Osteocyte (in vitro differentiated cells): ENCODE measurements around the gene SCN2A. TPM values are rescaled to one million over a fixed set of nuclear protein-coding genes. Genes with fewer than 3 reads are reported as not detected.

ENCODE experiments used
- DNase-seq: peaks from one replicate; pipeline ENCODE4 v3.0.0; 2021; ENCODE audit warnings: mixed read lengths; ENCODE audit not compliant: unreplicated experiment; ENCODE audit errors: extremely low spot score
- H3K27ac Mint-ChIP-seq: one replicate; pipeline ENCODE4 v1.8.0; 2021; ENCODE audit warnings: mild to moderate bottlenecking, mixed read lengths; ENCODE audit not compliant: unreplicated experiment
- H3K27me3 Mint-ChIP-seq: one replicate; pipeline ENCODE4 v1.8.0; 2021; ENCODE audit warnings: mixed read lengths; ENCODE audit not compliant: unreplicated experiment
- H3K36me3 Mint-ChIP-seq: one replicate; pipeline ENCODE4 v1.8.0; 2021; ENCODE audit warnings: mixed read lengths; ENCODE audit not compliant: unreplicated experiment
- H3K4me1 Mint-ChIP-seq: one replicate; pipeline ENCODE4 v1.8.0; 2021; ENCODE audit warnings: mixed read lengths; ENCODE audit not compliant: unreplicated experiment
- H3K4me3 Mint-ChIP-seq: one replicate; pipeline ENCODE4 v1.8.0; 2021; ENCODE audit warnings: mild to moderate bottlenecking, moderate library complexity, mixed read lengths; ENCODE audit not compliant: unreplicated experiment
- H3K9me3 Mint-ChIP-seq: one replicate; pipeline ENCODE4 v1.8.0; 2021; ENCODE audit warnings: mixed read lengths; ENCODE audit not compliant: unreplicated experiment
- total RNA-seq: library from RNA; stranded (reverse); gene quantifications from 2 replicates; pipeline ENCODE4 v1.2.1, GENCODE V29; 2021
- TF ChIP-seq, protein P1 (sequence below): fragments of 200-600 bp; sonication (generic); IDR thresholded peaks from 2 replicates; pipeline ENCODE4 v1.5.0; 2021; ENCODE audit warnings: antibody characterized with exemption, mild to moderate bottlenecking, moderate library complexity

SCN2A gene
- total RNA-seq, 1 donor from 2014 or later = 0.24 TPM

- Mint-ChIP-seq H3K4me3 (no peak overlapping the region), H3K27me3 (peaks cover 27% of the 10 kb centered on the region)
- TF ChIP-seq, protein P1, sequence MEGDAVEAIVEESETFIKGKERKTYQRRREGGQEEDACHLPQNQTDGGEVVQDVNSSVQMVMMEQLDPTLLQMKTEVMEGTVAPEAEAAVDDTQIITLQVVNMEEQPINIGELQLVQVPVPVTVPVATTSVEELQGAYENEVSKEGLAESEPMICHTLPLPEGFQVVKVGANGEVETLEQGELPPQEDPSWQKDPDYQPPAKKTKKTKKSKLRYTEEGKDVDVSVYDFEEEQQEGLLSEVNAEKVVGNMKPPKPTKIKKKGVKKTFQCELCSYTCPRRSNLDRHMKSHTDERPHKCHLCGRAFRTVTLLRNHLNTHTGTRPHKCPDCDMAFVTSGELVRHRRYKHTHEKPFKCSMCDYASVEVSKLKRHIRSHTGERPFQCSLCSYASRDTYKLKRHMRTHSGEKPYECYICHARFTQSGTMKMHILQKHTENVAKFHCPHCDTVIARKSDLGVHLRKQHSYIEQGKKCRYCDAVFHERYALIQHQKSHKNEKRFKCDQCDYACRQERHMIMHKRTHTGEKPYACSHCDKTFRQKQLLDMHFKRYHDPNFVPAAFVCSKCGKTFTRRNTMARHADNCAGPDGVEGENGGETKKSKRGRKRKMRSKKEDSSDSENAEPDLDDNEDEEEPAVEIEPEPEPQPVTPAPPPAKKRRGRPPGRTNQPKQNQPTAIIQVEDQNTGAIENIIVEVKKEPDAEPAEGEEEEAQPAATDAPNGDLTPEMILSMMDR = no peak
Observed at GRCh38 chr2:165208094-165208493, 31.1 kb upstream of the SCN2A start.

DNA sequence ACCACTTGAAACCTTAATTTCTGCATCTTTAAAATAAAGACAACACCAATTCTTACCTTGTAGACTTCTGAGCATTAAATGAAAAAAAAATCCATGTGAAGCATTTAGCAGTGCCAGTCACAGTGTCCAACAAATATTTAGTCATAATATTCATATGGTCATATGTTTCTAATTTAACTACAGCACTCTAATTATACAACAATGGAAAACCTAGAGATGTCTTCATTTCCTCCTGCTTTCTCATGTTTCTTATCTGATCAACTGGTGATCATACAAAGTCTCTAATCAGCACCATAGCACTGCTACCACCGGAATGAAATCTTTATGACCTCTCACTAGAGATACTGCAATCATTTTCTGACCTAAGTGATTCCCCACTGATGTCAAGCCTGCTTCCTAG is 25.1 kb upstream of the SCN2A start:
- H3K4me1 Mint-ChIP-seq = no peaks in the 10 kb centered on the region
- H3K9me3 Mint-ChIP-seq = no peaks in the 10 kb centered on the region
- H3K36me3 Mint-ChIP-seq = no peaks in the 10 kb centered on the region
- no peak overlapping the region for H3K27ac Mint-ChIP-seq
- H3K27me3 Mint-ChIP-seq = peaks cover 16% of the 10 kb centered on the region
- no peak overlapping the region for H3K4me3 Mint-ChIP-seq
- DNase-seq = no peak
- TF ChIP-seq, protein P1 = no peak

More at GRCh38 chr2:165208094-165208493, 31.1 kb upstream of the SCN2A start:
- H3K9me3 Mint-ChIP-seq = no peaks in the 10 kb centered on the region
- H3K36me3 Mint-ChIP-seq = no peaks in the 10 kb centered on the region
- peaks cover 3% of the 10 kb centered on the region for H3K4me1 Mint-ChIP-seq
- DNase-seq = no peak
- no peak overlapping the region for H3K27ac Mint-ChIP-seq

DNA sequence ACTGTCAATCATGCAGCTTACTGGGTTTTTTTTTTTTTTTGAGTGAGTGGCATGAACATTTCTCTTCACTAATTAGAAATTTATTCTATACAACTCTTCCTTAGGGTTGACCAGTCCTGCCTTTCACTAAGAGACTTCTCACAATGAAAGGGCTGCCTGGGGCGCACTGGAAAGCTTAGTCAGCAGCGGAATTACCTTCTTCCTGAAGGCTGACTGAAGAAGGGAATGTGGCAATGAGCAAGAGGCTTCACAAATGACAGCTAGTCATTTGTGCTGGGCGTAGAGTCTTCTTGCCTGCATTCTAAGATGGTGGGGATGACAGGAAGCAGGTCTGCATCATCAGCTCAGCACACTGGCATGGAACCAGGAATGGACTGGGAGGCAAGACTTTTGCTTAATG is 19.7 kb upstream of the SCN2A start:
- TF ChIP-seq, protein P1 = no peak
- no peak for DNase-seq
- Mint-ChIP-seq H3K4me3 (no peak overlapping the region), H3K4me1 (no peaks in the 10 kb centered on the region), H3K36me3 (no peaks in the 10 kb centered on the region), H3K27me3 (peaks cover 3% of the 10 kb centered on the region), H3K27ac (no peak overlapping the region), H3K9me3 (no peaks in the 10 kb centered on the region)

DNA sequence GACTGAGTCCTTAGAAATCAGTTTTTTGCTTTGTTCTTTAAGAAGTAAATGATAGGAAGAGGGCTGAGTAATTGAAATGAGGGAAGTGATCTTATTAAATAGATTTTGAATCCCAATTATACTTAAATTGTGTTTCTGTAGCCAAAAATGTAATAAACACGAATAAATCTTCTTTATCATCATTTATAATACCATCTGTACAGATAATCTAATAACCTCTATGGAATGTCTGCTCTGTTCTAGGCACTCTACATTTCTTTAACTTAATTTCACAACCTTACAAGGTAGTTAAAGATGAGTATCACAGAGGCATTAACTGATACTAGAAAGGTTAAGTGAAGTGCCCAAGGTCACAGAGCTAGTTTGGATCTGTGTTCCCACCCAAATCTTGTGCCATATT is 14.3 kb upstream of the SCN2A start:
- no peak for DNase-seq
- H3K9me3 Mint-ChIP-seq = no peaks in the 10 kb centered on the region
- H3K4me3 Mint-ChIP-seq = no peak overlapping the region
- no peaks in the 10 kb centered on the region for H3K4me1 Mint-ChIP-seq
- no peaks in the 10 kb centered on the region for H3K36me3 Mint-ChIP-seq
- TF ChIP-seq, protein P1 = no peak
- H3K27me3 Mint-ChIP-seq = peaks cover 4% of the 10 kb centered on the region
- H3K27ac Mint-ChIP-seq = no peak overlapping the region

DNA sequence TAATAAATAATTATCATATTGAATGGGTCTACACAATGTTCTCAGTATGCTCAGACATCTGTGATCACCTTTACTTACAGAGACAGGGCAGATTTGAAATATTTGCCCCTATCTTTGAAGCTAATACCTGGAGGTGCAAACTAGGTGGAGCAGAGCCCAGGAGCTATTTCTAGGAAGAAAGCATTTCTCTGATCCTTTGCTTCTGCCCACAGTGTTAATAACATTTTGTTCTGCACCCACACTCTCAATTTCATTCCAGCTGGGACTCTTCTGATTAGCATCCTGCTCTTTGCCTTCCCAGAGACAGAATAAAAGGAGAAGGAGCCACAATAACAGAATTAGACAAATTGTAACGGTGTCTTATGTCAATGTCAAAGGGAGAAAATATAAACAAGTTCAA is 11.6 kb upstream of the SCN2A start:
- no peaks in the 10 kb centered on the region for H3K4me1 Mint-ChIP-seq
- no peaks in the 10 kb centered on the region for H3K36me3 Mint-ChIP-seq
- TF ChIP-seq, protein P1 = no peak
- H3K4me3 Mint-ChIP-seq = no peak overlapping the region
- peaks cover 4% of the 10 kb centered on the region for H3K27me3 Mint-ChIP-seq
- H3K9me3 Mint-ChIP-seq = no peaks in the 10 kb centered on the region
- no peak overlapping the region for H3K27ac Mint-ChIP-seq
- DNase-seq = no peak
